GDM1 (cell line): ENCODE results near the gene RORC.
"Not testable (repeated sequence)": the region's sequence is repeated elsewhere in the genome, so short reads cannot be mapped to it uniquely, and the experiment has no call there.

Experiments
- DNase-seq: peaks from one replicate; lab custom pipeline; 2025; lab: John Stamatoyannopoulos, UW

The RORC gene

GRCh38 chr1:151831605-151832004 is at the start of gene RORC:
Gene RORC (minus strand): TSS chr1:151831802. CDS start chr1:151831764, 38 bp downstream.
- no peak for DNase-seq

GRCh38 chr1:151875419-151876097 is 44.0 kb upstream of the RORC start:
- DNase-seq = no peak

- peak; percentile 63 for DNase-seq
These were observed 41.2 kb upstream of the RORC start for GRCh38 chr1:151872776-151873175.

- DNase-seq = no peak
These were observed 39.9 kb upstream of the RORC start for GRCh38 chr1:151871284-151872030.

- no peak for DNase-seq
These were observed 36.9 kb upstream of the RORC start for GRCh38 chr1:151868486-151868885.

- DNase-seq = no peak
These were observed 36.3 kb upstream of the RORC start for GRCh38 chr1:151867765-151868411.

- no peak for DNase-seq
These were observed 35.7 kb upstream of the RORC start for GRCh38 chr1:151867321-151867720.

GRCh38 chr1:151864411-151864810 is 32.8 kb upstream of the RORC start:
- DNase-seq = no peak

GRCh38 chr1:151862604-151863003 is 31.0 kb upstream of the RORC start:
- no peak for DNase-seq

- no peak for DNase-seq
These were observed 29.0 kb upstream of the RORC start for GRCh38 chr1:151860504-151861187.

GRCh38 chr1:151859891-151860293 is 28.3 kb upstream of the RORC start:
- DNase-seq = no peak

GRCh38 chr1:151858886-151859665 is 27.5 kb upstream of the RORC start:
- no peak for DNase-seq

GRCh38 chr1:151858030-151858746 is 26.6 kb upstream of the RORC start:
- no peak for DNase-seq

GRCh38 chr1:151855933-151856332 is 24.3 kb upstream of the RORC start:
- DNase-seq = no peak

- not testable (repeated sequence) for DNase-seq
These were observed 23.9 kb upstream of the RORC start for GRCh38 chr1:151855516-151855915.

- DNase-seq = no peak
These were observed 23.1 kb upstream of the RORC start for GRCh38 chr1:151854658-151855057.

- DNase-seq = no peak
These were observed 21.9 kb upstream of the RORC start, which contains the start of gene THEM5 for GRCh38 chr1:151853411-151853943. Gene THEM5 (minus strand): TSS chr1:151853712. CDS start chr1:151853565, 147 bp downstream.

- no peak for DNase-seq
These were observed 21.1 kb upstream of the RORC start for GRCh38 chr1:151852733-151853132.

GRCh38 chr1:151851886-151852285 is 20.3 kb upstream of the RORC start:
- no peak for DNase-seq

GRCh38 chr1:151849871-151850270 is 18.3 kb upstream of the RORC start:
- DNase-seq = no peak

GRCh38 chr1:151849126-151849525 is 17.5 kb upstream of the RORC start:
- DNase-seq = no peak
